Bronchial epithelial cell (primary cell): ENCODE measurements around the gene ANKRD9. TPM values are rescaled to one million over a fixed set of nuclear protein-coding genes. Genes with fewer than 3 reads are reported as not detected.

Source experiments
- DNase-seq: peaks from one replicate; pipeline ENCODE4 v3.0.0-alpha.2; 2010; ENCODE audit warnings: low read depth
- FAIRE-seq: peaks from 2 replicates; lab custom pipeline; 2011; peaks lifted over from hg19 to GRCh38; lab: Jason Lieb, UNC
- H3K27me3 ChIP-seq: 2 replicates; pipeline ENCODE4 v1.5.1; 2011; ENCODE audit warnings: low read length; ENCODE audit not compliant: control insufficient read depth, insufficient read depth
- H3K36me3 ChIP-seq: 2 replicates; pipeline ENCODE4 v1.5.1; 2011; ENCODE audit warnings: low read length; ENCODE audit not compliant: control insufficient read depth, insufficient read depth
- H3K4me3 ChIP-seq: 2 replicates; pipeline ENCODE4 v1.5.1; 2011; ENCODE audit warnings: mild to moderate bottlenecking, low read depth, low read length, control low read depth
- total RNA-seq: library from RNA; depleted of rRNA; stranded (reverse); fragments of >200 nt; gene quantifications from 2 replicates; pipeline ENCODE4 v1.2.1, GENCODE V29; 2014
- TF ChIP-seq, protein P1 (sequence below): IDR thresholded peaks from 2 replicates; pipeline ENCODE4 v1.5.1; 2011; ENCODE audit warnings: mild to moderate bottlenecking, moderate library complexity, low read length, control low read depth, inconsistent platforms; ENCODE audit not compliant: insufficient read depth, severe bottlenecking

ANKRD9 gene
- total RNA-seq, 1 donor from 2014 or later, result 34.8 TPM

- TF ChIP-seq, protein P1, sequence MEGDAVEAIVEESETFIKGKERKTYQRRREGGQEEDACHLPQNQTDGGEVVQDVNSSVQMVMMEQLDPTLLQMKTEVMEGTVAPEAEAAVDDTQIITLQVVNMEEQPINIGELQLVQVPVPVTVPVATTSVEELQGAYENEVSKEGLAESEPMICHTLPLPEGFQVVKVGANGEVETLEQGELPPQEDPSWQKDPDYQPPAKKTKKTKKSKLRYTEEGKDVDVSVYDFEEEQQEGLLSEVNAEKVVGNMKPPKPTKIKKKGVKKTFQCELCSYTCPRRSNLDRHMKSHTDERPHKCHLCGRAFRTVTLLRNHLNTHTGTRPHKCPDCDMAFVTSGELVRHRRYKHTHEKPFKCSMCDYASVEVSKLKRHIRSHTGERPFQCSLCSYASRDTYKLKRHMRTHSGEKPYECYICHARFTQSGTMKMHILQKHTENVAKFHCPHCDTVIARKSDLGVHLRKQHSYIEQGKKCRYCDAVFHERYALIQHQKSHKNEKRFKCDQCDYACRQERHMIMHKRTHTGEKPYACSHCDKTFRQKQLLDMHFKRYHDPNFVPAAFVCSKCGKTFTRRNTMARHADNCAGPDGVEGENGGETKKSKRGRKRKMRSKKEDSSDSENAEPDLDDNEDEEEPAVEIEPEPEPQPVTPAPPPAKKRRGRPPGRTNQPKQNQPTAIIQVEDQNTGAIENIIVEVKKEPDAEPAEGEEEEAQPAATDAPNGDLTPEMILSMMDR, result no peak
- H3K4me3 ChIP-seq, result no peak overlapping the region
- no peaks in the 10 kb centered on the region for H3K27me3 ChIP-seq
- no peak for FAIRE-seq
- no peak for DNase-seq
- H3K36me3 ChIP-seq, result peaks cover 4% of the 10 kb centered on the region
Observed at GRCh38 chr14:102492531-102492910, 17.1 kb downstream of the ANKRD9 start.

DNA sequence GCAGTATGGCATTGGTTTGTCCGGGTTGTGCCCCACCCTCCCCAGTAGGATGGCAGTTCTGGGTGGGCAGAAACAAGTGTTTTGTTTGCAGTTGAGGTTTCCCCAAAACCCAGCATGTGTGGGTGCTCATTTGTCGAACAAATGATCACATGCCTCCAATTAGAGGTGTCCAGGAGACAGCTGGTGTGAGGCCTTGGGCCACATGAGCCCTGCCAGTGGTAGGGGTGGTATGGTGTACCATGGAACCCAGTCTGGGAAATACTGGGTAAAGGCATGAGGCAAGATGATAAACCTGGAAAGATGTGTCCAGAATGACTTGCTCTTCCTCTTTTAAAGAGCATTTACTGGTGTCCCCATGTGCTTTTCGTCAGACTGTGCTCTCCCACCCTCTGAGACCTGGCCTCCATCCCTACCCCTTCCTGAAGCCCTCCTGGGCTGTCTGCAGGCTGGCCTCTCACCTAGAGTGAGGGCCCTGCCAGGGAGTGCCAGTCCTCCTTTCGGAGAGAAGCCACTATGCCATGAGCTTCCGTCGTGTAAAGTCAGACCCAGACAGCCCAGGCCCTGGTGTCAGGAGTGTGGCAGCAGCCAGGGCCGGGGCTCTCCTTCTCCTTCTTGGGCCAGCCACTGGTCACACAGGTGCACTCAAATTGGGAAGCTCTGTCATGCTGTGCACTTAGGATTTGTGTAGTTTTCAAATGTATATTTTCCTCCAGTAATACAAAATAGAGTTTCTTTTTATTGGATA, 17.6 kb downstream of the ANKRD9 start:
- Histone ChIP-seq H3K36me3 (peaks cover 1% of the 10 kb centered on the region), H3K4me3 (no peak overlapping the region), H3K27me3 (no peaks in the 10 kb centered on the region)
- peak; percentile 62 for FAIRE-seq
- TF ChIP-seq, protein P1, result no peak
- DNase-seq, result no peak

GRCh38 chr14:102491366-102491765, 18.2 kb downstream of the ANKRD9 start:
- no peaks in the 10 kb centered on the region for H3K27me3 ChIP-seq

DNA sequence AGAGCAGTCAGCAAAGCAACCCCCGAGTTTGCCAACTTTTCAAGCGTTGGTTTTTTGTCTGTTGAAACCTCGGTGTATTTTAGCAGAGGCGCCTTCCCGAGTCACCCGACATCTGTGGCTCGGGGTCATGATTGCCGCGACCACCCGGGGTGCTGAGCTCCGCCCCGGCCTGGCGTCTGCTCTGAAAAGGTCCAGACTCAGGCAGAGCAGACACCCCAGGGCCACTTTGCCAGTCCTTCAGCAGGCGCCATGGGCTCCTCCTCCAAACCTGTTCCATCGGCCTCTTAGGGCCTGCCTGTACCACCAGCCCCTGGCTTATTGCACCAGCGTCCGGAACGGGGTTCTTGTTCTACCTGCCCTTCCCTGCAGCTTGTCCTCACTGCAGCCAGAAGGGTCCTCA, 19.1 kb downstream of the ANKRD9 start:
- H3K27me3 ChIP-seq, result no peaks in the 10 kb centered on the region
- TF ChIP-seq, protein P1, result no peak
- FAIRE-seq, result no peak
- H3K36me3 ChIP-seq, result no peaks in the 10 kb centered on the region
- no peak for DNase-seq
- no peak overlapping the region for H3K4me3 ChIP-seq

More at GRCh38 chr14:102491366-102491765, 18.2 kb downstream of the ANKRD9 start:
- no peak overlapping the region for H3K4me3 ChIP-seq
- no peaks in the 10 kb centered on the region for H3K36me3 ChIP-seq
- TF ChIP-seq, protein P1, result no peak
- DNase-seq (peak; percentile 81), FAIRE-seq (peak; percentile 77)

GRCh38 chr14:102487204-102487577, 22.4 kb downstream of the ANKRD9 start:
- peak; percentile 62 for FAIRE-seq
- H3K27me3 ChIP-seq, result no peaks in the 10 kb centered on the region
- H3K4me3 ChIP-seq, result no peak overlapping the region
- no peaks in the 10 kb centered on the region for H3K36me3 ChIP-seq
- no peak for DNase-seq
- TF ChIP-seq, protein P1, result no peak
